HG02840 (cell line): ENCODE data around the gene RPRM.
"Not testable (repeated sequence)": the region's sequence is repeated elsewhere in the genome, so short reads cannot be mapped to it uniquely, and the experiment has no call there.

Experiments
- ATAC-seq: cut with Tn5 transposase; IDR thresholded peaks from one replicate; pipeline ENCODE4 v1.9.1; 2021; ENCODE audit warnings: mild to moderate bottlenecking, moderate library complexity, moderate number of reproducible peaks; ENCODE audit not compliant: unreplicated experiment, low FRiP score

The RPRM gene

DNA sequence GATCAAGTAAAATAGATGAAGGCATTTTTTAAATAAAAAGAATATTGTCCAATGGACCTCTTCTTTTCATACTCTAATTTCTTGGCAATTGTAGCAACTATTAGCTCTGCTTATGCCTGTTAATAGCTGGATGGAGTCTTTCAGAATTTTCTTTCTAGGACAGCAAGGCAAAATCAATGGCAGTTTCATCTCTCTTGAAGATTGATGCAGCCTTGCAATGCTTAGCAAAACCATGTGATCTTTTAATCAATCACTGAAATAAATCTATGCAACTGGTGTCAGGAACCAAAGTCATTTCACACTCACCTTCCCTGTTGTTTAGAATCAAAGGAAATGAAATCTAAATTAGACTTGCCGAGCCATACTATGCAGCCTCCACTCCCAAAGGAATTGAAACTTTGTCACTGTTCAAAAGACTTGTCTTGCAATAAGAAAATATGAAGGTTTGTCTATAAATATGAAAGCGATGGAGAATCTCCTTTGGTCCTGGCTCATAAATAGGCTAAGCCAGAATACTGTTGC lies 16.2 kb downstream of the RPRM start:
- no peak for ATAC-seq

DNA sequence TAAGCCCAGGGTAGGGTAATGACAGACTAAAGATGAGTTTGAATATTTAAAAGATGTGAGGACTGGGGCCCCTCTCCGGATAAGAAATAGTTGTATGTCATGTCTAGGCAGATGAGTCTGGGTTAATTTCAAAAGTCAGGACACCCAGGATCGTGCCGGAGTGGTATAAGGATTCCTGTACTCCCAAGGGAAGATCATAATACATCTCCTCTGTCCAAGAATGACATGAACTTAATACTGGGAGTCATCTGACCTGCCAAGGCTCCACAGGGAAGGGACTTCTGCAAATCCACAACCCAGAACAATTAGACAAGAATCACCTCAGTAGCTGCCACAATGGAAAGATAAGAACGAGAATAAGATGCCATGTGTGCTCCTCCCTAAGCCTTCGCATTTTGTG lies 17.1 kb downstream of the RPRM start:
- no peak for ATAC-seq

DNA sequence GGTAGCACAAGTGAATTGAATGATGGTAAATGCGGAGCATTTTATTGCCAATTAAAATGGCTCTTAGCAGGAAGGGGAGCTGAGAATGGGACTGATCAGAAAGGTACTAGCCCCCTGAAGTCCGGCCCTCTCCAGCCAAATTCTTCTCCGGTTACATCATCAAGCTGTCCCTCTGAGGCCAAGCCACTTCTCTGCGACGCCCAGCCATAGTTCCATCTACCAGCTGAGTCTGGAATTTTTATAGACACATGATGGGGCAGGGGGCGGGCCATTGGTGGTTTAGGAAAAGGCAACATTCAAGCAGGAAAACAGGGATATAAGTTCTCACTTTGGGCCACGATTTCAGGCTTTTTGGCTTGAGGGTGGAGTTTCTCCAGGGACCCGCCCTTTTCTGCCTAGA lies 22.7 kb downstream of the RPRM start:
- ATAC-seq = no peak

DNA sequence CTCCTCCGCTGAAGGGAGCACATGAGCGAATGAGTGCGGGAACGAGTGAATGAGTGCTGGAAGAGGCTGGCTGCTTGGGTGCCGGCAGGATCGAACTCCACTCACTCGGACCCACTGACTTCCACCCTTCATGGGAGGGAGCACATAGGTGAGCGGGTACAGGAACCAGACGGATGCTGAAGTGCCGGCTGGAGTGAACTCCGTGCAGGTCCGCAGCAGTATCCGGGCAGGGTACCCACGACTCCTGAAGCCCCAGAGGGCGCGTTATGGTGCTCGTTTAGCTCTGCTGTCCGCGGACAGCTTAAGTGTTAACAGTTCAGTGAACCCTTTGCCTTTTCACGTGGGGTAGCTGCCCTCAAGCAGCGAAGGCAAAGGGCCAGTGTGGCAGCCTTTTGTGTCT lies 23.2 kb downstream of the RPRM start:
- ATAC-seq = no peak

DNA sequence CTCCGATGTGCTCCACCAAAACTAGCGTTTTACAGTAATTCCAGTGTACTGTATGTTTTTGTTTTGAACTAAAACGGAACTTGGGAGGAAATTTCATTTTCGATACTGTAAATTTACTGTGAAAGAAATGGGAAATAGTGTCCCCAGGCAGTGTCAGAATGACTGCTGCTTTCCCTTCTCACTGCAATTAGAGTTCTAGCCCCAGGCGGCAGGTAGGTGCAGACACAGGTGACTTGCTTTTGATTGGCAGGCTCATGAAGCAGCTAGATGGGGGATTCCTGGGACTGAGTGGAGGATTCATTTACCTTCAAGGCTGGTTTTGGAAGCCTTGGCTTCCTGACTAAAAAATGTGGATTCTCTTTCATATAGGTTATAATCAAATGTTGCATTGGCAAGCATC lies 27.0 kb downstream of the RPRM start:
- ATAC-seq = no peak

DNA sequence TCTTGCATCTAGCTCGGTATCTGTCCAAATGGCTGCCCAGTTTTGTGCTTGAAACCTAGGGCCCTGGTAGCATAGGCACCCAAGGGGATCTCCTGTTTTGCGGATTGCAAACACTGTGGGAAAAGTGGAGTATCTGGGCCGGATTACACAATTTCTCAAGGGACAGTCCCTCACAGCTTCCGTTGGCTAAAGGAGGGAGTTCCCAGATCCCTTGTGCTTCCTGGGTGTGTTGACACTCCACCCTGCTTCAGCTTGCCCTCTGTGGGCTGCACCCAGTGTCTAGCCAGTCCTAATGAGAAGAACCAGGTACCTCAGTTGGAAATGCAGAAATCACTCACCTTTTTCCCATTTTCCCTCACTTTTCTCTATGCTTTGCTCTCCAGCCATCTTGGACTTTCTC lies 35.5 kb downstream of the RPRM start:
- no peak for ATAC-seq

DNA sequence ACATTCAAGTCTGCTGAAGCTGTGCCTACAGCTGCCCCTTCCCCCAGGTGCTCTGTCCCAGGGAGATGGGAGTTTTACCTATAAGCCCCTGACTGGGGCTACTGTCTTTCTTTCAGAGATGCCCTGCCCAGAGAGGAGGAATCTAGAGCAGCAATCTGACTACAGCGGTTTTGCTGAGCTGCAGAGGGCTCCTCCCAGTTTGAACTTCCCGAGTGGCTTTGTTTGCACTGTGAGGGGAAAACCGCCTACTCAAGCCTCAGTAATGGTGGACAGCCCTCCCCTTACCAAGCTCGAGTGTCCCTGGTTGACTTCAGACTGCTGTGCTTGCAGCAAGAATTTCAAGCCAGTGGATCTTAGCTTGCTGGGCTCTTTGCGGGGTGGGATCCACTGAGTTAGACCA lies 35.9 kb downstream of the RPRM start:
- not testable (repeated sequence) for ATAC-seq

DNA sequence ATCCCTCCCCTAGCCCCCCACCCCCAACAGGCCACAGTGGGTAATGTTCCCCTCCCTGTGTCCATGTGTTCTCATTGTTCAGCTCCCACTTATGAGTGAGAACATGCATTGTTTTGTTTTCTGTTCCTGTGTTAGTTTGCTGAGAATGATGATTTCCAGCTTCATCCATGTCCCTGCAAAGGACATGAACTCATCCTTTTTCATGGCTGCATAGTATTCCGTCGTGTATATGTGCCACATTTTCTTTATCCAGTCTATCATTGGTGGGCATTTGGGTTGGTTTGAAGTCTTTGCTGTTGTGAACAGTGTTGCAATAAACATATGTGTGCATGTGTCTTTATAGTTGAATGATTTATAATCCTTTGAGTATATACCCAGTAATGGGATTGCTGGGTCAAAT lies 38.5 kb downstream of the RPRM start:
- not testable (repeated sequence) for ATAC-seq

DNA sequence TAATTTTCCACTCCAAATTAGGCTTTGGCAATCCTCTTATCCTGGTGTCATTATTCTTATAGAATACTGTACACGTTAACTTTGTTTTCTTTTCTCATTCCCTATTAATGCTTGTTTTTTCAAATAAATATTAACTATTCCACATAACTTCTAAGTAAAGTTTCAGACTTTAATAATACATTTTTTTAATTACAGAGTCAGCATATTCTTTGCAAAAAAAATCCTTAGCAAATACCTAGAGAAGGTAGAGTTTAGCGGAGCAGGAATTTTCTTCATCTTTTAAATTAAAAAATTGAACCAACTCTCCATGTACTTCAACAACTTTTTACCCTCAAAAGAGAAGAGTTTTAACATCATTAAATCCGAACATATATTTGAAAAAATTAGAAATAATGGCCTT lies 45.2 kb downstream of the RPRM start:
- ATAC-seq = no peak

DNA sequence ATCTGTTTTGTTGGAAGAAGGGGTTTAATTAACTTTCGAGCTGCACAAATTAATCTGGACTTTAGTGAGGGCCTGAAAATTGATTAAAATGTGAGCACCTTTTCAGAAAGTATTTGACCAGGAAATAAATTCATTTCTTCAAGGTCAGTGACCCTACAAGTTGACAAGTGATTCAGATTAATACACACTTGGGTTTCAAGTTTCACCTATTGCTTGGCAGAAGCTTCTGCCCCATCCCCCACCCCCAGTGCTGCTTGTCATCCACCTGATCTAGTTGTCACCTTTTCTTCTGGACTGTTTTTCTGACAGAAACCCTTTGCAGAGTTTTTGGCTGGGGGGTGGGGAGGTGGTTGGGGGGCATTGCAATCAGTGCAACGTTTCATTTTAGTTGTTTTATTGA lies 46.2 kb downstream of the RPRM start:
- ATAC-seq = no peak

DNA sequence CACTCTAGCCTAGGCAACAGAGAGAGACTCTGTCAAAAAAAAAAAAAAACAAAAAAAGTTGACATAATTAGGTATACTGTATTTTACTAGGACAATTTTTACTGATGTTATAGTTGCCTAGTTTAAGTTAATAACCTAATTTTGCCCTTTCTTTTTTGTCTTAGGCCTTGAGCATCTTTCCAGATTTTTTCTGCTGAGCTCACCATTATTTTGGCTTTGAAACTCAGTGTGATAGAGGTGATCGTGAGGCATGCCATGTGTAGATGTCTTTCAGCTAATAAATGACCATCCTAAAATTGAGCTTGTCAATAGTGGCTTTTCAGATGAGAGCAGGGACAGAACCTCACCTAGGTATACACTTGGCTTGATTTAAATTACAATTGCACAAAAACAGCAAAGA lies 47.4 kb downstream of the RPRM start:
- no peak for ATAC-seq
